WTC11 (cell line): ENCODE measurements around the gene CNIH3.

Experiments used
- ATF1 ChIP-seq: sonication (generic); formaldehyde crosslinking; IDR thresholded peaks from 2 replicates; pipeline ENCODE4 v1.8.1; 2023; ENCODE audit warnings: mild to moderate bottlenecking, moderate library complexity, missing genetic modification reagents
- ESRRA ChIP-seq: sonication (generic); formaldehyde crosslinking; IDR thresholded peaks from 2 replicates; pipeline ENCODE4 v1.8.1; 2022; ENCODE audit warnings: mild to moderate bottlenecking, missing genetic modification reagents, borderline replicate concordance
- IRF2 ChIP-seq: sonication (generic); formaldehyde crosslinking; IDR thresholded peaks from 2 replicates; pipeline ENCODE4 v1.8.0; 2022; ENCODE audit warnings: low read depth, missing genetic modification reagents, borderline replicate concordance
- KAT7 ChIP-seq: sonication (generic); formaldehyde crosslinking; IDR thresholded peaks from 2 replicates; pipeline ENCODE4 v1.8.1; 2023; ENCODE audit warnings: missing genetic modification reagents, mild to moderate bottlenecking, borderline replicate concordance
- NFE2L1 ChIP-seq: sonication (generic); formaldehyde crosslinking; IDR thresholded peaks from 2 replicates; pipeline ENCODE4 v1.8.1; 2023; ENCODE audit warnings: missing genetic modification reagents
- TCF7 ChIP-seq: sonication (generic); formaldehyde crosslinking; IDR thresholded peaks from 2 replicates; pipeline ENCODE4 v1.8.0; 2022; ENCODE audit warnings: mild to moderate bottlenecking, low read depth, missing genetic modification reagents, moderate library complexity
- TEAD4 ChIP-seq: sonication (generic); formaldehyde crosslinking; IDR thresholded peaks from 2 replicates; pipeline ENCODE4 v1.8.0; 2022; ENCODE audit warnings: mild to moderate bottlenecking, missing genetic modification reagents
- ZNF121 ChIP-seq: sonication (generic); formaldehyde crosslinking; IDR thresholded peaks from 2 replicates; pipeline ENCODE4 v1.8.0; 2023; ENCODE audit warnings: missing genetic modification reagents
- TF ChIP-seq, protein P1 (sequence below): fragments of 200-600 bp; IDR thresholded peaks from 2 replicates; pipeline ENCODE4 v1.8.0; 2022; ENCODE audit warnings: antibody characterized with exemption
- TF ChIP-seq, protein P2 (sequence below): sonication (generic); formaldehyde crosslinking; IDR thresholded peaks from 2 replicates; pipeline ENCODE4 v1.8.1; 2023; ENCODE audit warnings: mild to moderate bottlenecking, missing genetic modification reagents, moderate library complexity
- TF ChIP-seq, protein P3 (sequence below): sonication (generic); formaldehyde crosslinking; IDR thresholded peaks from 2 replicates; pipeline ENCODE4 v1.8.1; 2022; ENCODE audit warnings: missing genetic modification reagents, borderline replicate concordance
- TF ChIP-seq, protein P4 (sequence below): sonication (generic); formaldehyde crosslinking; IDR thresholded peaks from 2 replicates; pipeline ENCODE4 v1.8.1; 2023; ENCODE audit warnings: mild to moderate bottlenecking, missing genetic modification reagents
- TF ChIP-seq, protein P5 (sequence below): sonication (generic); formaldehyde crosslinking; IDR thresholded peaks from 2 replicates; pipeline ENCODE4 v1.8.0; 2022; ENCODE audit warnings: mild to moderate bottlenecking, missing genetic modification reagents

DNA sequence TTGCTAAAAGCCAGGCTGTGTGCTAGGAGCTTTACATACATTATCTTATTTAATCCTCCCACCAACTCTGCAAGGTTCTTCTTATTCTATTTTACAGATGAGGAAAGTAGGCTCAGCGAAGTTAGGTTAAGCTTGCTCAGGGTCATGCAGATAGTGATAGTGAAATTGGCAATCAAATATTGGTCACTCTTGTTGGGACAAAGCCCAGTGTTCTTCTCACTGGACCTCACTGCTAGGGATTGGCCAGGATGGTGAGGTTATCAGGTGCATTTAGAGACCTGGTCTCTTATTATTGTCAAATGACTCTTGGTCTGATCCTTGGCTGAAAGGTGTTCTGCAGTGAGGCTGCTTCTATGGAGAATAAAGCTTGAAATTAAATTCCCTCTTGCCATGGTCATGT lies 145.1 kb downstream of the CNIH3 start:
- TF ChIP-seq IRF2 (CRISPR knock-in tag): no peak
- TF ChIP-seq, protein P1, sequence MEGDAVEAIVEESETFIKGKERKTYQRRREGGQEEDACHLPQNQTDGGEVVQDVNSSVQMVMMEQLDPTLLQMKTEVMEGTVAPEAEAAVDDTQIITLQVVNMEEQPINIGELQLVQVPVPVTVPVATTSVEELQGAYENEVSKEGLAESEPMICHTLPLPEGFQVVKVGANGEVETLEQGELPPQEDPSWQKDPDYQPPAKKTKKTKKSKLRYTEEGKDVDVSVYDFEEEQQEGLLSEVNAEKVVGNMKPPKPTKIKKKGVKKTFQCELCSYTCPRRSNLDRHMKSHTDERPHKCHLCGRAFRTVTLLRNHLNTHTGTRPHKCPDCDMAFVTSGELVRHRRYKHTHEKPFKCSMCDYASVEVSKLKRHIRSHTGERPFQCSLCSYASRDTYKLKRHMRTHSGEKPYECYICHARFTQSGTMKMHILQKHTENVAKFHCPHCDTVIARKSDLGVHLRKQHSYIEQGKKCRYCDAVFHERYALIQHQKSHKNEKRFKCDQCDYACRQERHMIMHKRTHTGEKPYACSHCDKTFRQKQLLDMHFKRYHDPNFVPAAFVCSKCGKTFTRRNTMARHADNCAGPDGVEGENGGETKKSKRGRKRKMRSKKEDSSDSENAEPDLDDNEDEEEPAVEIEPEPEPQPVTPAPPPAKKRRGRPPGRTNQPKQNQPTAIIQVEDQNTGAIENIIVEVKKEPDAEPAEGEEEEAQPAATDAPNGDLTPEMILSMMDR: no peak
- TF ChIP-seq TEAD4 (CRISPR knock-in tag): no peak
- TF ChIP-seq ATF1 (CRISPR knock-in tag): no peak
- TF ChIP-seq NFE2L1 (CRISPR knock-in tag): no peak
- TF ChIP-seq TCF7 (CRISPR knock-in tag): no peak
- TF ChIP-seq, protein P2, sequence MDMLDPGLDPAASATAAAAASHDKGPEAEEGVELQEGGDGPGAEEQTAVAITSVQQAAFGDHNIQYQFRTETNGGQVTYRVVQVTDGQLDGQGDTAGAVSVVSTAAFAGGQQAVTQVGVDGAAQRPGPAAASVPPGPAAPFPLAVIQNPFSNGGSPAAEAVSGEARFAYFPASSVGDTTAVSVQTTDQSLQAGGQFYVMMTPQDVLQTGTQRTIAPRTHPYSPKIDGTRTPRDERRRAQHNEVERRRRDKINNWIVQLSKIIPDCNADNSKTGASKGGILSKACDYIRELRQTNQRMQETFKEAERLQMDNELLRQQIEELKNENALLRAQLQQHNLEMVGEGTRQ (CRISPR knock-in tag): no peak
- TF ChIP-seq, protein P3, sequence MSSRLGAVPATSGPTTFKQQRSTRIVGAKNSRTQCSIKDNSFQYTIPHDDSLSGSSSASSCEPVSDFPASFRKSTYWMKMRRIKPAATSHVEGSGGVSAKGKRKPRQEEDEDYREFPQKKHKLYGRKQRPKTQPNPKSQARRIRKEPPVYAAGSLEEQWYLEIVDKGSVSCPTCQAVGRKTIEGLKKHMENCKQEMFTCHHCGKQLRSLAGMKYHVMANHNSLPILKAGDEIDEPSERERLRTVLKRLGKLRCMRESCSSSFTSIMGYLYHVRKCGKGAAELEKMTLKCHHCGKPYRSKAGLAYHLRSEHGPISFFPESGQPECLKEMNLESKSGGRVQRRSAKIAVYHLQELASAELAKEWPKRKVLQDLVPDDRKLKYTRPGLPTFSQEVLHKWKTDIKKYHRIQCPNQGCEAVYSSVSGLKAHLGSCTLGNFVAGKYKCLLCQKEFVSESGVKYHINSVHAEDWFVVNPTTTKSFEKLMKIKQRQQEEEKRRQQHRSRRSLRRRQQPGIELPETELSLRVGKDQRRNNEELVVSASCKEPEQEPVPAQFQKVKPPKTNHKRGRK (CRISPR knock-in tag): no peak
- TF ChIP-seq, protein P4, sequence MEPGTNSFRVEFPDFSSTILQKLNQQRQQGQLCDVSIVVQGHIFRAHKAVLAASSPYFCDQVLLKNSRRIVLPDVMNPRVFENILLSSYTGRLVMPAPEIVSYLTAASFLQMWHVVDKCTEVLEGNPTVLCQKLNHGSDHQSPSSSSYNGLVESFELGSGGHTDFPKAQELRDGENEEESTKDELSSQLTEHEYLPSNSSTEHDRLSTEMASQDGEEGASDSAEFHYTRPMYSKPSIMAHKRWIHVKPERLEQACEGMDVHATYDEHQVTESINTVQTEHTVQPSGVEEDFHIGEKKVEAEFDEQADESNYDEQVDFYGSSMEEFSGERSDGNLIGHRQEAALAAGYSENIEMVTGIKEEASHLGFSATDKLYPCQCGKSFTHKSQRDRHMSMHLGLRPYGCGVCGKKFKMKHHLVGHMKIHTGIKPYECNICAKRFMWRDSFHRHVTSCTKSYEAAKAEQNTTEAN (CRISPR knock-in tag): no peak
- TF ChIP-seq ZNF121 (CRISPR knock-in tag): no peak
- TF ChIP-seq, protein P5, sequence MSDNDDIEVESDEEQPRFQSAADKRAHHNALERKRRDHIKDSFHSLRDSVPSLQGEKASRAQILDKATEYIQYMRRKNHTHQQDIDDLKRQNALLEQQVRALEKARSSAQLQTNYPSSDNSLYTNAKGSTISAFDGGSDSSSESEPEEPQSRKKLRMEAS: no peak
- no peak for TF ChIP-seq KAT7
- TF ChIP-seq ESRRA: no peak
